Astrocyte (in vitro differentiated cells and primary cell): ENCODE results near the gene PSPN.

ENCODE experiments used
- CTCF ChIP-seq: IDR thresholded peaks from 2 replicates; pipeline ENCODE4 v1.5.1; 2011; ENCODE audit warnings: low read depth, mild to moderate bottlenecking, inconsistent platforms, low read length, moderate library complexity; ENCODE audit not compliant: insufficient read depth
- EZH2 ChIP-seq: IDR thresholded peaks from 2 replicates; pipeline ENCODE4 v1.6.1; 2012; ENCODE audit warnings: mild to moderate bottlenecking, low read length, inconsistent platforms; ENCODE audit not compliant: insufficient read depth

- TF ChIP-seq CTCF (no peak), EZH2 (no peak)
Measured at GRCh38 chr19:6333439-6333838, 42.3 kb downstream of the PSPN start, which contains the start of gene ACER1.
